NT2/D1 (cell line): Measurements from ENCODE around the gene TMEM184C.

ENCODE experiments used
- YY1 ChIP-seq: IDR thresholded peaks from 2 replicates; pipeline ENCODE4 v1.6.1; 2011; ENCODE audit not compliant: insufficient read length, insufficient read depth
- ZNF274 ChIP-seq: IDR thresholded peaks from 2 replicates; pipeline ENCODE4 v1.6.1; 2011; ENCODE audit warnings: mild to moderate bottlenecking, low read depth, low read length

GRCh38 chr4:147597561-147597960, 19.6 kb upstream of the TMEM184C start:
- TF ChIP-seq ZNF274 (no peak), YY1 (no peak)
